Measurements from ENCODE around the gene ANKRD45. TPM values are rescaled to one million over a fixed set of nuclear protein-coding genes. Genes with fewer than 3 reads are reported as not detected.
"Not testable (repeated sequence)": the region's sequence is repeated elsewhere in the genome, so short reads cannot be mapped to it uniquely, and the experiment has no call there.

ANKRD45 gene
- total RNA-seq, 1 experiment from 2014 or later = not detected

DNA sequence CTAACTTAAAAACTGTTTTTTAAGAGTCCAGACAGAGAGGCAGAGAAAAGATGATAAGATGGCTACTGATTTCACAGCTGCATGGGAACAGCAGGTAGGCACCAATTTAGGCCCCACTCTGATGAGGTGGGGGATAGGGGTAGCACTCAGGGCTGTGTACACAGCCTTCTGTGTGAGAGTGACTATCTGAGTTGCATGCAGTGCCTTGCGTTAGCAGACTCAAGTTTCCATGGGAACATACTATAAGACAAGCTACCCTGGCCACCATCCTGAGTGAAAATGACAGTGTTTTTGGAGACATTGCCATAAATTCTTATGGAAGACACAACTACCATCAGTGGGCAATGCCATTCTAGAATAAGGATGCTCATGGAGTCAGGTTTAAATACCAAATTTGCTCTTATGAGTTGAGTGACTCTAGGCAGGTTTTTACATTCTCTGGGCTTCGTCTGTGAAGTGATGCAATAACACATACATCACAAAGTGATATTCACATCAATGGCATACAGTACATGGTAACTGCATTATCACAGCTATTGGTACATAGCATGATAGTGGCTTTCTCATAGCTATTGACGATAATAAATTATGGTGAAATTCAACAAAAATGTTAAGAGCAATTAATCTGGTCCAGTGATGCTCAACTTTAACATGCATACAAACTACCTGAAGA is 97.3 kb downstream of the ANKRD45 start:
- no peak for DNase-seq (ENCODE audit: low read depth)

GRCh38 chr1:173570370-173571007 is 99.2 kb downstream of the ANKRD45 start:
- DNase-seq (ENCODE audit: low read depth) = peak; percentile 48

DNA sequence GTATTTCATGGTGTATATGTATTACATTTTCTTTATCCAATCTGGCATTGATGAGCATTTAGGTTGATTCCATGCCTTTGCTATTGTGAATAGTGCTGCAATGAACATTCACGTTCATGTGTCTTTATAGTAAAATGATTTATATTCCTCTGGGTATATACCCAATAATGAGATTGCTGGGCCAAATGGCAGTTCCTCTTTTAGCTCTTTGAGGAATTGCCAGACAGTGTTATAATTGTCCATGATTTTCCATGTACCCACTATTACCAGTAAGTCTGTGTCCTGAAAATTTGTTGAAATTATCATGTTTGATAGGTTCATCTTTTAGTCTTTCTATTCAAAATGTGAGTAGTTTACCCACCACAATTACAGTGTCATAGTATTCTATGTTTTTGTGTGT is 101.2 kb downstream of the ANKRD45 start:
- no peak for DNase-seq (ENCODE audit: low read depth)

DNA sequence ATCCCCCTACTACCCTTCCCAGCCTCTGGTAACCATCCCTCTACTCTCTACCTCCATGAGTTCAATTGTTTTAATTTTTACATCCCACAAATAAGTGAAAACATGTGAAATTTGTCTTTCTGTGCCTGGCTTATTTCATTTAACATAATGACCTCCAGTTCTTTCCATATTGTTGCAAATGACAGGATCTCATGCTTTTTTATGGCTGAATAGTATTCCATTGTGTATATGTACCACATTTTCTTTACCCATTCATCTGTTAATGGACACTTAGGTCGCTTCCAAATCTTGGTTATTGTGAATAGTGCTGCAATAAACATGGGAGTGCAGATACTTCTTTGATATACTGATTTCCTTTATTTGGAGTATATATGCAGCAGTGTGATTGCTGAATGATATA is 105.8 kb downstream of the ANKRD45 start:
- DNase-seq (ENCODE audit: low read depth) = not testable (repeated sequence)

DNA sequence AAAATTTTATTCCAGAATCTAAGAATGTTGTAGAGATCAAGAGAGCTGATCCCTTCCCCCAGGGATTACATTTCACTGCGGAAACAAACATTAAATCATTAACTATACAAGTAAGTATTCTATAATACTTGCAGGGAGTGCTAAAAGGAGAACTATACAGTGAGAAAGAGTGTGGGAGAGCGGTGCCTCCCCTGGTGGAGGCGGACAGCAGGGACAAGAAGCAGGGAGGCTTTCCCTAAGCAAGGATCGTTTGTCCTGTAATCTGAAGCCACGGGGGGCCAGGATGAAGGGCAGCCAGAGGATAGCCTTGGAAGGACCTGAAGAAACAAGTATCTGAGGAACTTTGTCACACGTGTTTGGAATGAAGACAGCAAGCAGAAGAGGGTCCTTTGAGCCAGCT is 106.8 kb downstream of the ANKRD45 start:
- no peak for DNase-seq (ENCODE audit: low read depth)

DNA sequence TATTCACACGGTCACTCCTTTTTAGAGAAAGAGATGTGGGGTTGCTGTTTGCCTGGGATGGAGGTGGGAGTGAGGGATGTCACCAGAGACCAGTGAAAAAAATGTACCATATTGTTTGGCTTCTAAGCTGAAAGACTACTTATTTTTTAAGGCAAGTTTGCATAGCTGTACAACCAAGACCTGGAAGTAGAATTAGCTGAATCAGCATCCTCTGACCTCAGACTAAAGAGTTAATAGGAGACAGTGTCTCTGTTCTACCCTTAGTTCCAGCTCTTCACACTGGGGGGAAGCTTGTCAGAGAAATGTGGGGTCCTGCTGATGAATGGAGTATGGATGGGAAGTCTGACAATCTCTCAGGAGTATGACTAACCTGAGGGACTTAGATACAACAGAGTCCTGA is 108.4 kb downstream of the ANKRD45 start:
- DNase-seq (ENCODE audit: low read depth) = no peak

DNA sequence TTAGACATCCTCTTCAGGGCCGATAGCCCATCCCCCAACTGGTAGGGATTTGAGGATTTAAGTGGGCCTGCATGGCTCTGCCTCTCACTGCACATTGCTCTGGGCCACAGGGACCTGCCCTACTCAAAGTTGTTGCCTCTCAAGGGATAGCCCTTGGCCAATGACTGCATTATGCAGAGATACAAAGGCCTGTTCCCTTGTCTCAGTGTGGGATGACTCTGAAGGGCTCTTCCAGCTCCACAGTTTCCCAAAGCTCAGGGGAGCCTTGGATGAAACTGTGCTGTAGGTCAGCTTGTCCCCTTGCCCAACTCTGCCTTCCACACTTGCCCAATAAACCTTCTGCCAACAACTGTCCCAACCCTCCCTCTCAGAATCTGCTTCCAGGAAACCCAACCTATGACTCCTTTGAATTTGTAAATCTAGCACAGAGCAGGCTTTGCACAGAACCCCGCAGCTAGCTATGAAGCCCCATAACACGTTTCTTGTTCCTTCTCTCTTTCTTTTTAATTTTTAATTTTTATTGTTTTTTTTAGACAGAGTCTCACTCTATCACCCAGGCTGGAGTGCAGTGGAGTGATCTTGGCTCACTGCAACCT is 109.3 kb downstream of the ANKRD45 start:
- no peak for DNase-seq (ENCODE audit: low read depth)

Other genes with a start within 250 kb of the ANKRD45 start
- gene PRDX6, start 192.5 kb downstream of the ANKRD45 start, total RNA-seq (2014; rRNA removed) = 235 and 258 TPM in 2 replicates
- gene SLC9C2, start 66.8 kb downstream of the ANKRD45 start, total RNA-seq (2014; rRNA removed) = not detected in 2 replicates
- gene TEX50, start 34.5 kb downstream of the ANKRD45 start, total RNA-seq (2014; rRNA removed) = not detected in 2 replicates
- 32.8 and 33.0 TPM in 2 replicates for gene KLHL20, start 45.1 kb upstream of the ANKRD45 start, total RNA-seq (2014; rRNA removed)
- 22.2 and 27.1 TPM in 2 replicates for gene DARS2, start 154.8 kb upstream of the ANKRD45 start, total RNA-seq (2014; rRNA removed)
- gene CENPL, start 155.0 kb upstream of the ANKRD45 start, total RNA-seq (2014; rRNA removed) = 31.1 and 32.9 TPM in 2 replicates
- 337 and 409 TPM in 2 replicates for gene GAS5, start 198.1 kb upstream of the ANKRD45 start, total RNA-seq (2014; rRNA removed)
- gene ZBTB37, start 198.5 kb upstream of the ANKRD45 start, total RNA-seq (2014; rRNA removed) = 4.3 and 4.9 TPM in 2 replicates
- not detected in 2 replicates for gene SERPINC1, start 247.5 kb upstream of the ANKRD45 start, total RNA-seq (2014; rRNA removed)